ACC112 (cell line): ENCODE data around the gene FAM170A.

ENCODE experiments used
- H2AFZ ChIP-seq: fragments of 200-600 bp; sonication (generic); one replicate; pipeline ENCODE4 v1.6.0; 2017; ENCODE audit warnings: antibody characterized with exemption, low read length; ENCODE audit not compliant: unreplicated experiment
- H3K27ac ChIP-seq: fragments of 200-600 bp; sonication (generic); 2 replicates; pipeline ENCODE4 v1.5.1; 2014; ENCODE audit warnings: low read depth, mild to moderate bottlenecking, antibody characterized with exemption, low read length, moderate library complexity
- H3K27me3 ChIP-seq: fragments of 200-600 bp; sonication (generic); 2 replicates; pipeline ENCODE4 v1.6.1; 2014; ENCODE audit warnings: mild to moderate bottlenecking, antibody characterized with exemption, low read length, moderate library complexity, mixed read lengths; ENCODE audit not compliant: insufficient read depth
- H3K36me3 ChIP-seq: fragments of 200-600 bp; sonication (generic); 2 replicates; pipeline ENCODE4 v1.6.1; 2016; ENCODE audit warnings: mild to moderate bottlenecking, antibody characterized with exemption, low read length, moderate library complexity, mixed read lengths; ENCODE audit not compliant: insufficient read depth
- H3K4me1 ChIP-seq: fragments of 200-600 bp; sonication (generic); one replicate; pipeline ENCODE4 v1.6.1; 2016; ENCODE audit warnings: low read length, mixed read lengths; ENCODE audit not compliant: insufficient read depth, unreplicated experiment, control insufficient read depth
- H3K4me3 ChIP-seq: fragments of 200-600 bp; sonication (generic); 2 replicates; pipeline ENCODE4 v1.5.1; 2014; ENCODE audit warnings: mild to moderate bottlenecking, low read depth, low read length
- H3K79me2 ChIP-seq: fragments of 200-600 bp; sonication (generic); one replicate; pipeline ENCODE4 v1.6.0; 2016; ENCODE audit warnings: low read length; ENCODE audit not compliant: control insufficient read depth, unreplicated experiment, insufficient read depth

FAM170A gene

DNA sequence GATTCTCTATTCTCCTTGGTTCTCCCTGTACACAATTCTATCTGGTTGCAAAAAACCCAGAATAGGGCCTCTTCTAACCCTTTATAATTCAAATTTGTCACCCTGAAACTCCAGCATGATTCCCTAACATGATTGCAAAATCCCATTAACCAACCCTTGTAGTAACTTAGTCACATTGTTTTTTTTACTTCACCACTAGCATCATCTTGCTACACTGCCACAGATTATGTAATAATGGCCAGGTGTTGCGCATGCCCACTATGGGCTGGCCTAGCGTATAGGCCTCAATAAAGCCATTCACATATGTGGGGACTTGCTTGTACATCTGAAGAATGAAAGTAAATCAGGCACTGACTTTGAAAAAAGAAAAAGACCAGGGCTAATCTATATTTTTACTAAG, 25.7 kb downstream of the FAM170A start:
- Histone ChIP-seq H3K4me1 (no peaks in the 10 kb centered on the region), H3K4me3 (no peak overlapping the region), H3K36me3 (no peaks in the 10 kb centered on the region), H3K79me2 (no peaks in the 10 kb centered on the region), H3K27ac (no peak overlapping the region), H2AFZ (no peak overlapping the region), H3K27me3 (0 out of 2 replicates have a peak, but pooled peaks cover 4% of the 10 kb centered on the region)

- Histone ChIP-seq H3K4me1 (no peaks in the 10 kb centered on the region), H3K27ac (no peak overlapping the region), H2AFZ (no peak overlapping the region), H3K27me3 (0 out of 2 replicates have a peak, but pooled peaks cover 6% of the 10 kb centered on the region), H3K4me3 (no peak overlapping the region), H3K36me3 (no peaks in the 10 kb centered on the region), H3K79me2 (no peaks in the 10 kb centered on the region)
Measured at GRCh38 chr5:119656023-119656422, 26.7 kb downstream of the FAM170A start.

DNA sequence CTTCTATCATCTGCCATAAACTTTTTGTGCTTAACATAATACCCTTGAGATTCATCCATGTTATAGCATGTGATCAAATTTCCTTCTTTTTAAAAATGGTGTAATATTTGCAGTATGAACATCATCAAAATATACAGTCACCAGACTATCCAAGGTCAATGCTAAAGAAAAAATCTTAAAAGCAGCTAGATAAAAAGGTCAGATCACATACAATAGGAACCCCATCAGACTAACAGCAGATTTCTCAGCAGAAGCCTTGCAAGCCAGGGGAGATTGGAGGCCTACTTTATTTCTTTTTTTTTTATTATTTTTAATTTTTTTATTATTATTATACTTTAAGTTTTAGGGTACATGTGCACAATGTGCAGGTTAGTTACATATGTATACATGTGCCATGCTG, 37.2 kb downstream of the FAM170A start:
- Histone ChIP-seq H3K4me1 (no peaks in the 10 kb centered on the region), H3K36me3 (no peaks in the 10 kb centered on the region), H3K27me3 (no peaks in the 10 kb centered on the region), H3K27ac (no peak overlapping the region), H3K79me2 (no peaks in the 10 kb centered on the region), H2AFZ (no peak overlapping the region), H3K4me3 (no peak overlapping the region)

GRCh38 chr5:119678351-119679028, 49.1 kb downstream of the FAM170A start:
- no peaks in the 10 kb centered on the region for H3K79me2 ChIP-seq
- no peak overlapping the region for H2AFZ ChIP-seq
- no peaks in the 10 kb centered on the region for H3K36me3 ChIP-seq
- H3K27me3 ChIP-seq: no peaks in the 10 kb centered on the region; the same call in 1 of the 2 replicates
- H3K4me1 ChIP-seq: no peaks in the 10 kb centered on the region
- no peak overlapping the region for H3K27ac ChIP-seq
- H3K4me3 ChIP-seq: no peak overlapping the region

- no peaks in the 10 kb centered on the region; the same call in 1 of the 2 replicates for H3K27me3 ChIP-seq
- H3K4me1 ChIP-seq: no peaks in the 10 kb centered on the region
- no peak overlapping the region for H3K4me3 ChIP-seq
- no peaks in the 10 kb centered on the region for H3K79me2 ChIP-seq
- no peaks in the 10 kb centered on the region for H3K36me3 ChIP-seq
- H2AFZ ChIP-seq: no peak overlapping the region
- no peak overlapping the region for H3K27ac ChIP-seq
Measured at GRCh38 chr5:119680080-119680479, 50.7 kb downstream of the FAM170A start.

GRCh38 chr5:119681734-119682133, 52.4 kb downstream of the FAM170A start:
- no peak overlapping the region for H3K27ac ChIP-seq
- H3K79me2 ChIP-seq: no peaks in the 10 kb centered on the region
- no peak overlapping the region for H2AFZ ChIP-seq
- no peaks in the 10 kb centered on the region for H3K36me3 ChIP-seq
- H3K27me3 ChIP-seq: no peaks in the 10 kb centered on the region; the same call in 1 of the 2 replicates
- H3K4me1 ChIP-seq: no peaks in the 10 kb centered on the region
- no peak overlapping the region for H3K4me3 ChIP-seq

GRCh38 chr5:119682372-119682771, 53.0 kb downstream of the FAM170A start:
- Histone ChIP-seq H3K4me3 (no peak overlapping the region), H3K79me2 (no peaks in the 10 kb centered on the region), H3K4me1 (no peaks in the 10 kb centered on the region), H3K36me3 (no peaks in the 10 kb centered on the region), H2AFZ (no peak overlapping the region), H3K27me3 (no peaks in the 10 kb centered on the region; the same call in 1 of the 2 replicates), H3K27ac (no peak overlapping the region)
